B cell (primary cell): Measurements from ENCODE around the gene ADORA2B. TPM values are rescaled to one million over a fixed set of nuclear protein-coding genes. Genes with fewer than 3 reads are reported as not detected.

Experiments used
- ATAC-seq: fragments of 200-7000 bp; cut with Tn5 transposase; one replicate; pipeline ENCODE4 v1.10.0; 2021; ENCODE audit warnings: low read depth, mild to moderate bottlenecking, moderate number of reproducible peaks, moderate library complexity
- CTCF ChIA-PET: fragments of 350-600 bp; sonication (Branson Sonifier 250); formaldehyde crosslinking; loops from one replicate; lab custom pipeline; 2021; ENCODE audit warnings: antibody characterized with exemption, inconsistent platforms; lab: Charles Lee
- POLR2A ChIA-PET: fragments of 350-600 bp; sonication (Branson Sonifier 250); formaldehyde crosslinking; loops from one replicate; lab custom pipeline; 2021; ENCODE audit warnings: antibody characterized with exemption; lab: Charles Lee
- DNase-seq: peaks from one replicate; pipeline ENCODE4 v3.0.0; 2013
- H2AFZ ChIP-seq: 2 replicates; pipeline ENCODE4 v1.6.1; 2012; ENCODE audit warnings: mild to moderate bottlenecking, low read depth, low read length; ENCODE audit not compliant: insufficient read depth, poor library complexity, severe bottlenecking
- H3K27ac ChIP-seq, 2 donors: 1 replicate in 1 of 2; 2 replicates in 1 of 2; pipeline ENCODE4 v1.5.1; 2012 to 2013; ENCODE audit warnings: low read length in 2 of 2, mild to moderate bottlenecking in 2 of 2, moderate library complexity in 1 of 2
- H3K27me3 ChIP-seq, 4 experiments: fragments of 200-600 bp in 1 of 4; sonication (generic) in 1 of 4; replicated peaks in 1 of 4; 1 replicate in 2 of 4; 2 replicates in 2 of 4; pipeline versions ENCODE4 v1.6.1 to v1.7.0; 2013 to 2016; ENCODE audit warnings: low read length in 3 of 4, mild to moderate bottlenecking in 2 of 4, mixed read lengths in 1 of 4, moderate library complexity in 1 of 4; ENCODE audit not compliant: insufficient read depth in 4 of 4, control insufficient read depth in 3 of 4; ENCODE audit errors: control extremely low read depth in 1 of 4
- H3K36me3 ChIP-seq, 2 experiments: replicated peaks in 1 of 2; 1 replicate in 1 of 2; 2 replicates in 1 of 2; pipeline versions ENCODE4 v1.6.1 to v1.7.1; 2013; ENCODE audit warnings: low read length in 1 of 2; ENCODE audit not compliant: insufficient read depth in 2 of 2, control insufficient read depth in 1 of 2; ENCODE audit errors: control extremely low read depth in 1 of 2, extremely low read depth in 1 of 2
- H3K4me1 ChIP-seq, 2 donors: fragments of 200-600 bp in 1 of 2; sonication (generic) in 1 of 2; 1 replicate in 1 of 2; 2 replicates in 1 of 2; pipeline versions ENCODE4 v1.5.1 to v1.6.1; 2013 to 2017; ENCODE audit warnings: low read length in 2 of 2; ENCODE audit not compliant: control insufficient read depth in 2 of 2, insufficient read depth in 2 of 2
- H3K4me2 ChIP-seq: replicated peaks from 2 replicates; pipeline ENCODE3; 2012; ENCODE audit warnings: mild to moderate bottlenecking, low read depth, low read length; ENCODE audit not compliant: poor library complexity, severe bottlenecking
- H3K4me3 ChIP-seq, 5 experiments: fragments of 200-600 bp in 1 of 5; sonication (generic) in 1 of 5; 1 replicate in 3 of 5; 2 replicates in 2 of 5; pipeline versions ENCODE4 v1.5.1 to v1.7.0; 2011 to 2016; ENCODE audit warnings: low read length in 4 of 5, mild to moderate bottlenecking in 4 of 5, low read depth in 2 of 5, control low read depth in 1 of 5, moderate library complexity in 1 of 5; ENCODE audit not compliant: insufficient read depth in 1 of 5; ENCODE audit errors: control extremely low read depth in 1 of 5, extremely low read depth in 1 of 5
- H3K79me2 ChIP-seq: fragments of 200-600 bp; sonication (generic); one replicate; pipeline ENCODE4 v1.6.0; 2016; ENCODE audit warnings: low read length; ENCODE audit not compliant: control insufficient read depth, insufficient read depth
- H3K9ac ChIP-seq: fragments of 200-600 bp; sonication (generic); 2 replicates; pipeline ENCODE4 v1.6.1; 2017; ENCODE audit warnings: mild to moderate bottlenecking, low read length, moderate library complexity
- H3K9me3 ChIP-seq, 3 donors: one replicate each; pipeline versions ENCODE4 v1.6.1 to v1.7.1; 2013; ENCODE audit warnings: low read length in 2 of 3; ENCODE audit not compliant: control insufficient read depth in 2 of 3, insufficient read depth in 1 of 3; ENCODE audit errors: control extremely low read depth in 1 of 3
- H4K20me1 ChIP-seq: 2 replicates; pipeline ENCODE4 v1.6.0; 2012; ENCODE audit warnings: mild to moderate bottlenecking, low read length; ENCODE audit not compliant: insufficient read depth, control insufficient read depth, poor library complexity, severe bottlenecking
- H3K27ac Mint-ChIP-seq: one replicate; pipeline ENCODE4 v1.8.0; 2021; ENCODE audit warnings: mixed read lengths
- H3K27me3 Mint-ChIP-seq: one replicate; pipeline ENCODE4 v1.8.0; 2021; ENCODE audit warnings: mixed read lengths
- H3K4me1 Mint-ChIP-seq: one replicate; pipeline ENCODE4 v1.8.0; 2021; ENCODE audit warnings: mixed read lengths
- H3K4me3 Mint-ChIP-seq: one replicate; pipeline ENCODE4 v1.8.0; 2021; ENCODE audit warnings: mixed read lengths
- H3K9me3 Mint-ChIP-seq: one replicate; pipeline ENCODE4 v1.8.0; 2022; ENCODE audit warnings: mixed read lengths; ENCODE audit not compliant: insufficient read depth
- EZH2 ChIP-seq: IDR thresholded peaks from 2 replicates; pipeline ENCODE4 v1.6.1; 2012; ENCODE audit warnings: borderline replicate concordance, low read depth, mild to moderate bottlenecking, moderate library complexity, low read length; ENCODE audit not compliant: insufficient read depth, poor library complexity, severe bottlenecking
- WGBS: methylation state at CpG from one replicate; pipeline ENCODE4 v1.1.5; 2013; ENCODE audit warnings: missing lambda C conversion rate; ENCODE audit not compliant: insufficient coverage; 5-methylcytosine and 5-hydroxymethylcytosine counted together
- intact Hi-C: fragments of 100-400 bp; cut with micrococcal nuclease; formaldehyde crosslinking; loops from one replicate; pipeline ENCODE4 v1.10.0; 2022
- polyA plus RNA-seq: library from polyadenylated mRNA; depleted of rRNA; stranded (reverse); fragments of >200 nt; gene quantifications from 2 replicates; pipeline ENCODE4 v1.2.3, GENCODE V29; 2012
- total RNA-seq, 2 donors: library from RNA; stranded (reverse); fragments of 120-200 nt in 1 of 2; gene quantifications; 1 replicate in 1 of 2; 2 replicates in 1 of 2; pipeline versions ENCODE4 v1.2.3 to v1.2.4, GENCODE V29; 2013 to 2022
- TF ChIP-seq, protein P1 (sequence below): fragments of 200-600 bp; IDR thresholded peaks from one replicate; pipeline ENCODE4 v1.8.0; 2022; ENCODE audit warnings: antibody characterized with exemption, mild to moderate bottlenecking

ADORA2B gene
- total and polyA plus RNA-seq, 2 donors (not counting 1 experiment from before 2014, with no cell fraction given): not detected

DNA sequence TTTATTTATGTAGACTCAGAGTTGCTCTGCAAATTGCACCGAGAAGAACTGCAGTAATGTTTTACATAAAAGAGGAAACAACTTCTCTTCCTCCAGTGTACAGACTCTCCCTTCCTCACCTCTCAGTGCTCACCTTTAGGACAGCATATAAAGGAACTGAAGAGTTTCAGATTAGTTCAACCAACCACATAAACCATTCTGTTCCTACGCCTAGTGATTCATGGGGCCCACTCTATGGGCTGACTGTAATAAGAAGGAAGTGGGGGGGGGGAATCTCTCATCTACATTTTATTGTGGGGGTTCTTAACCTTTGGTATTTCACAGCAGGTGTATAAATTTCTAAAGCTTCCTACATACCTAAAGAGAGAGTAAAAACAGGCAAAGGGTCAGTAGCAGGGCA lies 36.3 kb downstream of the ADORA2B start:
- no peaks in the 10 kb centered on the region for H3K27me3 ChIP-seq
- Mint-ChIP-seq H3K4me3 (no peak overlapping the region), H3K9me3 (no peaks in the 10 kb centered on the region), H3K27ac (no peak overlapping the region), H3K4me1 (peaks cover 10% of the 10 kb centered on the region), H3K27me3 (no peaks in the 10 kb centered on the region)
- no peaks in the 10 kb centered on the region for H3K9me3 ChIP-seq
- TF ChIP-seq, protein P1, sequence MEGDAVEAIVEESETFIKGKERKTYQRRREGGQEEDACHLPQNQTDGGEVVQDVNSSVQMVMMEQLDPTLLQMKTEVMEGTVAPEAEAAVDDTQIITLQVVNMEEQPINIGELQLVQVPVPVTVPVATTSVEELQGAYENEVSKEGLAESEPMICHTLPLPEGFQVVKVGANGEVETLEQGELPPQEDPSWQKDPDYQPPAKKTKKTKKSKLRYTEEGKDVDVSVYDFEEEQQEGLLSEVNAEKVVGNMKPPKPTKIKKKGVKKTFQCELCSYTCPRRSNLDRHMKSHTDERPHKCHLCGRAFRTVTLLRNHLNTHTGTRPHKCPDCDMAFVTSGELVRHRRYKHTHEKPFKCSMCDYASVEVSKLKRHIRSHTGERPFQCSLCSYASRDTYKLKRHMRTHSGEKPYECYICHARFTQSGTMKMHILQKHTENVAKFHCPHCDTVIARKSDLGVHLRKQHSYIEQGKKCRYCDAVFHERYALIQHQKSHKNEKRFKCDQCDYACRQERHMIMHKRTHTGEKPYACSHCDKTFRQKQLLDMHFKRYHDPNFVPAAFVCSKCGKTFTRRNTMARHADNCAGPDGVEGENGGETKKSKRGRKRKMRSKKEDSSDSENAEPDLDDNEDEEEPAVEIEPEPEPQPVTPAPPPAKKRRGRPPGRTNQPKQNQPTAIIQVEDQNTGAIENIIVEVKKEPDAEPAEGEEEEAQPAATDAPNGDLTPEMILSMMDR: no peak
- TF ChIP-seq EZH2: no peak
- H3K4me2 ChIP-seq: no peak overlapping the region
- H3K27ac ChIP-seq: no peak overlapping the region
- ATAC-seq (peak; percentile 60), DNase-seq (no peak)
- H3K4me1 ChIP-seq: peaks cover 0 to 6% of the 10 kb centered on the region in 2 donors
- POLR2A ChIA-PET: no interaction called here
- peaks cover 5 to 51% of the 10 kb centered on the region in 2 experiments for H3K36me3 ChIP-seq
- no CpG with 5 or more reads among the region's 2 CpGs for WGBS
- no peak overlapping the region for H3K4me3 ChIP-seq
- no peak overlapping the region for H3K9ac ChIP-seq
- H2AFZ ChIP-seq: no peak overlapping the region
- intact Hi-C loops: no loop called here
- CTCF ChIA-PET: no interaction called here
- no peaks in the 10 kb centered on the region for H3K79me2 ChIP-seq
- no peaks in the 10 kb centered on the region for H4K20me1 ChIP-seq

DNA sequence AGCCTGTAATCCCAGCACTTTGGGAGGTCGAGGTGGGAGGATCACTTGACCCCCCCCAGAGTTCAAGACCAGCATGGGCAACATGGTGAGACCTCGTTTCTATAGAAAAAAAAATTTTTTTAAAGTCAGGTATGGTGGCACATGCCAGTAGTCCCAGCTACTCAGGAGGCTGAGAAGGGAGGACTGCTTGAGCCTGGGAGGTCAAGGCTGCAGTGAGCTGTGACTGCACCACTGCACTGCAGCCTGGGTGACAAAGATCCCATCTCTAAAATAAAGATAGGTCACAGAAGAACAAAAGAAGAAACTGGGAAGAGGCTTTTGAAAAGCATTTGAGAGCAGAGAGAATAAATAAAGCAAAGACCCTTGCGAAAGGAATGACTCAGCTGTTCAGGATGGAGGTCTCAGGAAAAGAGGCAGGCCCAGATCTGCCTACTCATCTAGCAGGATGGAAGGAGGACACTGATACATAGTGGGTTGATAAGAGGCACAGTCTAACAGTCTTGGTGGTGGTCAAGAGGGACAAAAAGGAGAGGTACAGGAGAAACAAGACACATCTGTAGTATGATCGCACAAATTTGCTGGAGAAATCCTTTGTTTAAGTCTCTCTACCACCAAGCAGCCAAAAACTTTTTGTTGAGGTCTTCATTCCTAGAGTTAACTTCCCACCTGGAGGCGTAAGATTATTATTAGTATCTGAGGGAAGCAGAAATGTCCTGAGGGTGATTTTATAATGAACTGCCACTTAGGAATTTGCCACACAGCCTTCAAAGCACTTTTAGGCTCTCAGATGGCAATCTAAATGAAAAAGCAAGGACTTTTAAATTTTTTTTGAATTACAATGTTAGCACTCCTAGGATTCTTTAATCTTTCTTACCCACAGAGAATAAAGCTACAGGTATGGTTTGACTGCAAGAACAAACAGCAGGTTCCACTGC lies 37.0 kb downstream of the ADORA2B start:
- intact Hi-C loops: no loop called here
- Histone ChIP-seq H3K4me2 (no peak overlapping the region), H2AFZ (no peak overlapping the region)

More for the DNA sequence above, 37.0 kb downstream of the ADORA2B start:
- no peaks in the 10 kb centered on the region for H3K9me3 ChIP-seq
- H3K27ac ChIP-seq: no peak overlapping the region
- peaks cover 10% of the 10 kb centered on the region for H3K4me1 Mint-ChIP-seq
- ChIA-PET POLR2A (no interaction called here), CTCF (no interaction called here)
- TF ChIP-seq EZH2: no peak
- TF ChIP-seq, protein P1: no peak
- WGBS: 72% methylated on average over 3 of the region's 5 CpGs
- peaks cover 0 to 6% of the 10 kb centered on the region in 2 donors for H3K4me1 ChIP-seq
- H3K4me3 Mint-ChIP-seq: no peak overlapping the region
- no peaks in the 10 kb centered on the region for H3K79me2 ChIP-seq
- H3K4me3 ChIP-seq: no peak overlapping the region
- no peaks in the 10 kb centered on the region for H4K20me1 ChIP-seq
- ATAC-seq (no peak), DNase-seq (no peak)
- no peaks in the 10 kb centered on the region for H3K27me3 Mint-ChIP-seq
- H3K27me3 ChIP-seq: no peaks in the 10 kb centered on the region
- H3K9me3 Mint-ChIP-seq: no peaks in the 10 kb centered on the region
- no peak overlapping the region for H3K9ac ChIP-seq
- no peak overlapping the region for H3K27ac Mint-ChIP-seq
- H3K36me3 ChIP-seq: peaks cover 5 to 57% of the 10 kb centered on the region in 2 experiments
